ENCODE data around the gene GPR143. TPM values are rescaled to one million over a fixed set of nuclear protein-coding genes. Genes with fewer than 3 reads are reported as not detected.

Gene GPR143
- total and polyA plus RNA-seq, 10 of the 15 experiments (the other 5 are each of a cell fraction or from before 2014, with no cell fraction given) = 0.05 to 0.31 (median 0.15) TPM; not detected in 5

GRCh38 chrX:9717376-9717775 is 48.3 kb downstream of the GPR143 start (continued):
- no peak for TF ChIP-seq CTCF (IDR thresholded peaks at IDR 0.05 in 2 of 3, conservative IDR thresholded peaks at IDR 0.05 in 1 of 3; ENCODE audit: control insufficient read depth in 2 of 3, extremely low read depth in 1 of 3, insufficient read depth in 1 of 3, low read depth in 3 of 3, low read length in 3 of 3)
- TF ChIP-seq STAT1 (conservative IDR thresholded peaks at IDR 0.05) = no peak
- TF ChIP-seq SREBF2 (IDR thresholded peaks at IDR 0.05; ENCODE audit: low read length) = no peak
- TF ChIP-seq ESRRA (IDR thresholded peaks at IDR 0.05; ENCODE audit: low read length) = no peak
- TF ChIP-seq POLR2AphosphoS2 (IDR thresholded peaks at IDR 0.05; ENCODE audit: low read depth, low read length) = no peak
- no peak for TF ChIP-seq RELB (IDR thresholded peaks at IDR 0.05; ENCODE audit: low read depth)
- no peak for TF ChIP-seq ZBTB11 (CRISPR knock-in tag; IDR thresholded peaks at IDR 0.05)
- no peak for TF ChIP-seq KLF5 (IDR thresholded peaks at IDR 0.05; ENCODE audit: partially characterized antibody)
- no peak for TF ChIP-seq RAD51 (IDR thresholded peaks at IDR 0.05)

Data from GM12878 (cell line).